EL (cell line): ENCODE measurements around the gene GCLC.
"Not testable (repeated sequence)": the region's sequence is repeated elsewhere in the genome, so short reads cannot be mapped to it uniquely, and the experiment has no call there.

ENCODE experiments used
- DNase-seq: peaks from one replicate; pipeline ENCODE4 v3.0.0-alpha.2; 2016

GCLC gene

GRCh38 chr6:53487080-53487479 is 57.8 kb downstream of the GCLC start:
- DNase-seq = no peak

DNA sequence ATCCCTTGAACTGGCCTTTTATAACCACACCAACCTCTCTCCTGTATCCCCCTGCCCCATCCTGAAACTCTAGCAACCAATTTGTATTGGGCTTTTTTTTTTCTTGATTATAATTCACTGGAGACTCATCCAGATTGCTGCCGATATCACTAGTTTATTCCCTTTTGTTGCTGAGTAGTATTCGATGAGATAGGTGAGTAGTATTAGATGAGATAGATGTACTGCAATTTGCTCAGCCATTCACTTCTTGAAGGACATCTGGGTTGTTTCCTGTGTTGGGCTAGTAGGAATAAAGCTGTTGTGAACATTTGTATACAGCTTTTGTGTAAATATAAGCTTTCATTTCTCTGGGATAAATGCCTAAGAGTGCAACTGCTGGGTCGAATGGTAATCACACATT is 58.2 kb downstream of the GCLC start:
- no peak for DNase-seq

GRCh38 chr6:53484476-53485280 is 60.2 kb downstream of the GCLC start:
- DNase-seq = peak; percentile 69

GRCh38 chr6:53483423-53484353 is 61.2 kb downstream of the GCLC start:
- no peak for DNase-seq

DNA sequence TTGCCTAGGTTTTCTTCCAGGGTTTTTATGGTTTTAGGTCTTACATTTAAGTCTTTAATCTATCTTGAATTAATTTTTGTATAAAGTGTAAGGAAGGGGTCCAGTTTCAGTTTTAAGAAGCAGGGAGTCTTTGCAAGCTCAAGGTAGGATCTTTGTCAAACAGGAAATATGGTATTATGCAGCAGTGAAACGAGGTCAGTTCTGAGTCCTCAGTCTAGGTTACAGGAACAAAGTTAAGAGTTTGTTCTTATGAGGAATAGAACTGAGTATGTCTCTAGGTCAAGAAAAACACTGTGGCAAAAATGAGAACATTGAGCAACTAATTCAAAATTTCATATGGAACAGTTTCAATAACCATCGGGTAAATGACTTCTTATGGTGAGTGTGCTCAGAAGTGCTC is 63.6 kb downstream of the GCLC start:
- DNase-seq = no peak

GRCh38 chr6:53480774-53481173 is 64.1 kb downstream of the GCLC start:
- not testable (repeated sequence) for DNase-seq

- no peak for DNase-seq
Measured at GRCh38 chr6:53479871-53480270, 65.0 kb downstream of the GCLC start.

- peak; percentile 67 for DNase-seq
Measured at GRCh38 chr6:53476964-53477363, 67.9 kb downstream of the GCLC start.

DNA sequence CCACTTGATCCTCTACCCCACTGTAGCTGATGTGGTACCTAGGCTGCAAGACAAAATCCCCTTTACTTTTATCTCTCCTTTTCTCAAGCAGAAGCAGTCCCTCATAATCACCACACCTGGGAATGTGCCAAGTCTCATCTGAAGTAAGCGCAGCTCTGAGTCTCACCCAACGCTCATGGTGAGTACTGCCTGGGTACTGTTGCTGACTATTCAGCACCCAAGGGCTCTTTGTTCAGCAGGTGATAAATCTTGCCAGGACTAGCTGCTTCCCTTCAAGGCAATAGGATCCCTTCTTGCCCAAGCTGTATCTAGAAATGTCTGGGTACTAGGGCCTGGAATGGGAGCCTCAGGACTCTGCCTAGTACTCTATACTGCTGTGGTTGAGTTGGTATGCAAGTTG is 70.9 kb downstream of the GCLC start:
- no peak for DNase-seq

DNA sequence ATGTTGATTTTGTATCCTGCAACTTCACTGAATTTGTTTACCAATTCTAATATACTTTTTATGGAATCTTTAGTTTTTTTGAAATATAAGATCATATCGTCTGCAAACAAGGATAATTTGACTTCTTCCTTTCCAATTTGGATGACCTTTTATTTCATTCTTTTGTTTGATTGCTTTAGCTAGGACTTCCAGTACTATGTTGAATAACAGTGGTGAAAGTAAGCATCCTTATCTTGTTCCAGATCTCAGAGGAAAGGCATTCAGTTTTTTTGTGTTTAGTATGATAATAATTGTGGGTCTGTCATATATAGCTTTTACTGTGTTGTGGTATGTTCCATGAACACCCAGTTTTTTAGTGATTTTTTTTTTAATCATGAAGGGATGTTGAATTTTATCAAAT is 75.7 kb downstream of the GCLC start:
- no peak for DNase-seq

DNA sequence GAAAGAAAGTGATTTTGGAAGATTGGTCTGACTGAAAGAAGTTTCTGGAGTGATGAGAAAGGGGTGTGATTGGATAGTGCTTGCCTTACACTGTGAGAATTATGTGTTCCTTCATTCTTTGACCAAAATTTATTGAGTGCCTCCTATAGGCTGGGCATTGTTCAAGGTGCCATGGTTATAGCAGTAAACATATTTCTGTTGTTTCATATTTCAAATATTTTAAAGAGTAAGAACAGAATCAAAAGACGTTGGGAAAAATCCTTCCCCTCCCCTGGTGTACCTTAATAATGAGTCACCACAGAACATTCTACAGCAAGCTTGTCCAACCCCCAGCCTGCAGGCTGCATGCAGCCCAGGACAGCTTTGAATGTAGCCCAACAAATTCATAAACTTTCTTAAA is 78.6 kb downstream of the GCLC start:
- DNase-seq = peak; percentile 27

- peak; percentile 50 for DNase-seq
Measured at GRCh38 chr6:53465732-53466131, 79.2 kb downstream of the GCLC start.

DNA sequence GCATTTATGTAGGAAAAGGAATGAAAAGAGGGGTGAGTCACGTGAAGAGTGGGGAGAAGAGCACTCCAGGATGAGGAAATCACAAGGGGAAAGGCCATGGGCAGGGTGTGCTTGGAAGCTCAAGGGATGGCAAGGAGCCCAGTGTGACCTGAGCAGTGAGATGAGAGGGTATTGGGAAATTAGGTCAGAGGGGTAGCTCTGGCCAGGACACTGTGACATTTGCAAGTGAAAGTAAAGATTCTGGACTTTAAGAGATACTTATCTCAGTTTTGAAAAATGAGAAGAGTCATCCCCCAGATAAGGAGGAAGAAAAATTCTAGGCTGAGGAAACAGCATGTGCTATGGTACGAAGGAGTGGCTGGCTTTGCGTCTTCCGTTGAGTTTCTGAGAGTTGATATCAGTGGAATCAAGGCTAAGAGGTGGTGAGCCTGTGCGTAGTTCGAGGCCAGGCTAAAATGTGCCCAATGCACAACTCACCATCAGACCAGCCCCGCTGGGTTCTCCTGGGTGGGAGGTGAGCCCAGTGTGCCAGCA is 79.9 kb downstream of the GCLC start:
- DNase-seq = peak; percentile 50

DNA sequence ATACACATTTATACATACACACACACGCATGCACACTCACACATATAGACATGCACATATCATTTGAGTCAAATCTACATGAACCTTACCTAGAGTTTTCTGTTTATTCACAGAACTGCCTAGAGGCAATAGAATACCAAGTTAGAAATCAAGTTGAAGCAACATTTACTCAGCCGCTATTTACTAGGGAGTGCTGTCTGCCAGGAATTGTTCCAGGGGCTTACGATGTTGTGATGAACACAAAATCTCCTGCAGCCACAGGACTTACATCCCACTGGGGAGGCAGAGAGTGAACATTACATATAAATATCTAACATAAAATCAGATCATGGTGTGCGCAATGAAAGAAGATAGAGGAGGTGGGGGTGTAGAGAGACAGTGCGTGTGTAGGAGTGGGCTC is 80.4 kb downstream of the GCLC start:
- DNase-seq = no peak

DNA sequence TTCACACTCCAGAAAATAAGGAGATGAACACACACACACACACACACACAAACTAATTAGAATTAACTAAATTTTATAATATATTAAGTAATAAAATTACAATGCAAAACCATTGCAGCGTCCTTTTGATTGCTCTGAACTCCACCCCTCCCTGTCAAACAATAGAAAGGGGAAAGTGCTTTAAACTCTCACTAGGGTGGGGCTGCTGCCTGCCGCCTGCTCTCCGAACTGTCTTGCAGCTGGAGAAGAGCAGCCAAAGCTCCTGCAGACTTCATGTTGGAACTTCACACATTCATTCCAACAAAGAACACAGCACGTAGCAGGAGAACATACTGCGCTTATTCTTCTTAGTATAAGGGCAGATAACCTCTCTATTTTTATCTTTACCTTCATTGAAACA is 83.2 kb downstream of the GCLC start:
- DNase-seq = no peak

DNA sequence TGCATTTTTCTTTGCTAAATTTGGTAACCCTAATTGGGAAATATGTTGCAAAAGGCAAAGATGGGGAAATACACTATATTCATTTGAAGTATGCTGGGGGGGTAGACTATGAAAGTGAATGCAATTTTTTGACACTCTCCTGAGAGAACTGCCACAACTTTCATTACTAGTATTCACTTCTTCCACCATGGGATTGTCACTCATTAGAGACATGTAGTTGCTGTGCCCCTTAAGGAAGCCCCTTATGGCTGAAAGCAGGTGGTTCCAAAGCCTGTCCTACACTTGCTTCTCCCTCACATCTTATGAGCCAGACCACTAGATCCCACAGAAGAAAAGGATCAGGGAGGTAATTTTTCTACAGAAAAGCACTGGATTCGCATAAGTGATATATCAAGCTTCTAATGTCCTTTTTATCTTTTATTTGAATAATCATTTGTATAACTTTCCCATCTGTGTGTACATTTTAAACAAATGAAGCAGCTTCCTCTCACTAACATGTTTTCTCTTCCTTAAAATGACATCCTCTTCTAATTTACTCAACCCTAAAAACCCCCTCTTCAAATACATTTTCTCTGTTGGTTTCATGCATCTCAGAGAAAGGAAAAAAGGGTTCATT is 83.8 kb downstream of the GCLC start:
- DNase-seq = no peak

GRCh38 chr6:53458105-53458866 is 86.6 kb downstream of the GCLC start:
- DNase-seq = no peak

DNA sequence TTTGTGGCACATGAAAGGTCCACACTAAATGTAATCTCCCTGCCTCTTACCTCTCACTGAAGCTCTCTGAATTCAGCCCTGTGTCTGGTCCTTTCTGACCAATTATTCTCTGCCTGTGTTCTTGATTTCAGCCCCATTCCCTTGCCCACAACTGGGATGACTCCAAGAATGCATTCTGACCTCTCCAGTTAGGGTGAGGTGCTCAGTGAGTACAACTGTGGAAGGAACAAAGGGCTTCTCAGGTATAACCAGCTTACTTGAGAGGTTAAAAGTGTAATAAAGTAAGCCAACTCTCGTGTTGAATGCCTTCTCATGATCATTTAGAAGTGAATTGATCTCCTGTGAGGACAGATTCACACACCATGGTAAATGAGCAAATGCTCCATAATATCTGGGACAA is 88.1 kb downstream of the GCLC start:
- no peak for DNase-seq

- no peak for DNase-seq
Measured at GRCh38 chr6:53455678-53456077, 89.2 kb downstream of the GCLC start.

DNA sequence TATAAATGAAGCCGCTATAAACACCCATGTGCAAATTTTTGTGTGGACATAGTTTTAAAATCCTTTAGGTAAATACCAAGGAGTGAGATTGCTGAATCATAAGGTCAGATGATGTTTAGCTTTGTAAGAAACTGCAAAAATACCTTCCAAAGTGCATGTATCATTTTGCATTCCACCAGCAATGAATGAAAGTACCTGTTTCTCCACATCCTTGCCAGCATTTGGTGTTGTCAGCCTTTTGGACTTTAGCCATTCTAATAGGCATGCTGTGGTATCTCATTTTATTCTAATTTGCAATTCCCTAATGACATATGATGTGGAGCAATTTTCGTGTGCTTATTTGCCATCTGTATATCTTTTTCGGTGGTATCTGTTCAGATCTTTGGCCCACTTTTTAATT is 93.7 kb downstream of the GCLC start:
- no peak for DNase-seq

DNA sequence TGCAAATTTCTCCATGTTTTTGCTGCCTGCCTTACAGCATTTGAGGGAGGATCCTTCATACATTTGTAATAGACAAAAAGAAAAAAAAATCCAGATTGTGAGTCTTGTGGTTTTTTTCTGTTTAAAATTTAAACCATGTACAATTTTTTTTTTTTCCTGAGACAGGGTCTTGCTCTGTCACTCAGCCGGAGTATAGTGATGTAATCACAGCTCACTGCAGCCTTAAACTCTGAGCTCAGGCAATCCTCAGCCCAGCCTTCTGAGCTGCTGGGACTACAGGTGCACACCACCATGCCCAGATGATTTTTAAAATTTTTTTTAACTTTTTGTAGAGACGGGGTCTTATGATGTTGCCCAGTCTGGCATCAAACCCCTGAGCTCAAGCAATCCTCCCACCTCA is 97.0 kb downstream of the GCLC start:
- DNase-seq = no peak
